Measurements from ENCODE around the gene NUDT22.
A peak's percentile ranks its signal among the peaks of the same experiment; 100 is the strongest.

Gene NUDT22

DNA sequence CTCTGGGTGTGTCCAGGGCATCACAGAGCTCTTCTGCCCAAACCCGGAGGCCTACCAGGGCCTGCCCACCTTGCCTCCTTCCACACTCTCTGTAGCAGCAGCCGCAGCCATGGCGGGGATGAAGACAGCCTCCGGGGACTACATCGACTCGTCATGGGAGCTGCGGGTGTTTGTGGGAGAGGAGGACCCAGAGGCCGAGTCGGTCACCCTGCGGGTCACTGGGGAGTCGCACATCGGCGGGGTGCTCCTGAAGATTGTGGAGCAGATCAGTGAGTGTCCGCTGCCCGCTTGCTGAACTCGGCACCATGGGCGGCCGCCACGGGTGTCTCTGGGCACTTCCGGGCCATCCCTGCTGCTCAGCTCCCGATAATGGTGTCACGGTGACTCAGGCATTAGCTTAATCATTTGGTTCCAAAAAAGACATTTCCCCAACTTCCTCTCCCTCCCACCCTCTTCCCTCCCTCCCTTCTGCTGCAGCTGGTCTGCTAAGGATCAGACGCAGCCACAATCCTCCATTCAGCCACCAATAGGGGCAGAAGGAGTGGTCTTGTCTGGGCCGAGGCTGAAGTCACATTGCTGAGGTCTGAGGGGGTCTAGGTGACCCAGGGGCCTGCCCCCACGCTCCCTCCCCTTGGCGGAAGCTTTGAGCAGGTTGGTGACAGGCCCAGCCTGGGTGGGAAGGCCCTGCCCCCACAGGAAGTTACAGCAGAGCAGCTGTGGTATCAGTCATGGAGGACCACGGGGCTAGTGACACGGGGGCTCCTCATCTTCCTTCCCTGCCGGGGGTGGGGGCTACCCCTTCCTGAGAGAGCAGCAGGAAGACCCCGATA, 18.6 kb upstream of the NUDT22 start:
- DNase-seq: peak; percentile 77 to 82

DNA sequence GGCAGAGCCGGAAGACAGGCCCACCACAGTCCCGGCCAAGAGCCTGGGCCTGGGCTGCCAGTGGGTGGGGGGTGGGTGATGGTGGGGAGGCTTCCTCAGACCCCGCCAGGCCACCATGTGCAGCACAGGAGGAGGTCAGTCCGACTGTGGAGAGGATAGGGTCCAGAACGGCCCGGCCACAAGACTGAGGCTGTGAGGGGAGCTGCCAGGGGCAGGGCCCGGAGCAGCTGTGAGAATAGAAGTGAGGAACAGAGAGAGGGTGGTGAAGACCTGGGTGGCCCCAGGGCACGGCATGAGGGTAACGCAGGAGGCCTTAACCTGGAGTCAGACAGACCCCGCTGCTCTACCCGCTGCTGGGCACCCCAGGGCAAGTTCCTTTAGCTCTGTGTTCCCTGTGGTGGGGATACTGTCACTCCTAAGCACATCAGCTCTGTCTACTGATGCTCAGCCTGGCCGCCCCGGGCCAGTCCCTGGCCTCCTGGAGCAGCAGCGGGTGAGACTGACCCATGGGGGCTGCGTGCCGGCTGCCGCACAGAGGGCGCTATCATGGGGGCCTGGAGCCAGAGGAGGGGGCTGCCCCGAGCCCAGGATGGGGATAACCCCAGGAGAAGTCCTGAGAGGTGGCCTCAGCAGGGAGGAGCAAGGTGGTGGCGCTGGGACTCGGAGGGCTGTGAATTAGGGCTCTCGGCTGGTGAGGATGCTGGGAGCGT, 17.8 kb upstream of the NUDT22 start:
- no peak for DNase-seq

DNA sequence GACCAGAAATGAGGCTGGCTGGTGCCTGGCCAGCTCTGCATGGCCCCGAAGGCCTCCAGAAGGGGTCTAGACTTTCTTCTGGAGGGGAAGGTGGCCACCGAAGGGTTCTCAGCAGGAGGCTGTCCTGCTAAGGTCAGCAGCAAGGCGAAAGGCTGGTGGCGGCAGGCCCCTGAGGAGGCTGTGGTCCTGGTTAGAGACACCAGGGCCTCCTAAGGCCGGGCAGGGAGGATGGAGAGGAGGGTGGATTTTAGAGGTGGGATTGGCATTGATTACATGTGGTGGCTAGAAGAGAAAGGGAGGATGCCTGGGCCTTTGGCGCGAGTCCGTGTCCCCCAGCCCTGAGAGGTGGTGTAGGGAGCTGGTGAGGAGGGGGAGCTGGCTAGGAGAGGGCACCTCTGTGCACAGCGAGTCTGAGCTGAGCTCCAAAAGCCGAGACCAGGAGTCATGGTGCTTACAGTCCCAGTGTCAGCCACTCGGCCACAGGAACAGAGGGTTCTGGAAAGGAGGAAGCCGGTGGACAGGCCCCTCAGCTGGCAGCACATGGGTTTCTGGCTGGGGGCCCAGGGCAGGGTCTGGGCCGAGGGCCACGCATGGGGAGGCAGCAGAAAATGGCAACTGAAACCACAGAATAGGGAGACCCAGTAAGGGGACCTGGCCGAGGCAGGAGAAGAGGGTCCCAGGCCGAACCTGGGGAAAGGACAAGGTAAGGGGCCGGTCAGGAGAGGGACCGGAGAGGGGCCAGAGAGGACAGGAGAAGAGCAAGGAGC, 17.1 kb upstream of the NUDT22 start:
- no peak for DNase-seq

DNA sequence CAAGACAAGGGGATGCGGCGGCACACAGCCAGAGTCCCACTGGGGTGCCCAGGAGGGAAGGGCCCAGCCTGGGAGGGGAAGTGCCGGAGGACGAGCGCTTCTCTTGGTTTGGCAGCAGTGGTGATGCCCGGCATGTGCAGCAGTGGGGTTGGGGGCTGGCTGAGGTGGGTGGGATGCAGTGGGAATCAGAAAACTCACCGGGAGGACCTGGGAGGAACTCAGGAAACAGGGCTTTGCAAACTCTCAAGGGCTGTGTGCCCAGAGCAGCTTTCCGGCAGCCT, 16.6 kb upstream of the NUDT22 start:
- no peak for DNase-seq

DNA sequence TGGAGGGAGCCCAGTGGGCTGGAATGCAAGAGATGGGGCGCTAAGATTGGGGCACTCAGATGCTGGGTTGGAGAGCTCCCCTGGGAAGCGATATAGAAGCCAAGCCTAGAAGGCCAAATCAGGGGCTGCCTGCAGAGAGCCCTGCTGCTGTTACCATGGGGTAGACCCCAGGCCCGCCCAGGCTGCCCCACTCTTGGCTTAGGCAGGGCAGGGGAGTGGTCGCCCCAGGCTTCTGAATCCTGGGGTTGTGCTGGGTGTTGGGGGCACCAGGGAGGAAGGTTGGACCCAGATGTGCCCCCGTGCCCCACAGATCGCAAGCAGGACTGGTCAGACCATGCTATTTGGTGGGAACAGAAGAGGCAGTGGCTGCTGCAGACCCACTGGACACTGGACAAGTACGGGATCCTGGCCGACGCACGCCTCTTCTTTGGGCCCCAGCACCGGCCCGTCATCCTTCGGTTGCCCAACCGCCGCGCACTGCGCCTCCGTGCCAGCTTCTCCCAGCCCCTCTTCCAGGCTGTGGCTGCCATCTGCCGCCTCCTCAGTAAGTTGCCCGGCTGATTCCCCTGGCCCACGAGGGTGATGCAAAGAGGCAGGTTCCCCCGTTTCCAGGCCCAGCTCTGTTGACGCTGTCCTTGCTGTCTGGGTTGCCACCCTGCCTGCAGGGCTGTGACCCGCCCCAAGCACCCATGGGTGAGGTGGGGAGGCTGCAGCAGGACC, 15.6 kb upstream of the NUDT22 start:
- DNase-seq: no peak

- no peak for DNase-seq
Observed at GRCh38 chr11:64211181-64211872, 14.7 kb upstream of the NUDT22 start.

GRCh38 chr11:64216879-64217278, 9.2 kb upstream of the NUDT22 start:
- no peak for DNase-seq

- no peak for DNase-seq
Observed at GRCh38 chr11:64218628-64219353, 7.3 kb upstream of the NUDT22 start.

DNA sequence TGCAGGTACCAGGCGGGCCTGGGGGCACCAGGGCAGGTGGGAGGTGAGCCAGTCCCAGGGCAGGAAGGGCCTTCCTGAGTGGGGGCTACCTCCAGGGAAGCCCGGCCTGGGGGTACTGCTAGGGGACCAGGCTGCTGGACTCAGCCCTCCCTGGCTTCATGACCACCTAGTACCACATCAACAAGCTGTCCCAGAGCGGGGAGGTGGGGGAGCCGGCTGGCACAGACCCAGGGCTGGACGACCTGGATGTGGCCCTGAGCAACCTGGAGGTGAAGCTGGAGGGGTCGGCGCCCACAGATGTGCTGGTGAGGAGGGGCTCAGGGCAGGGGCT, 6.8 kb upstream of the NUDT22 start:
- DNase-seq: no peak

DNA sequence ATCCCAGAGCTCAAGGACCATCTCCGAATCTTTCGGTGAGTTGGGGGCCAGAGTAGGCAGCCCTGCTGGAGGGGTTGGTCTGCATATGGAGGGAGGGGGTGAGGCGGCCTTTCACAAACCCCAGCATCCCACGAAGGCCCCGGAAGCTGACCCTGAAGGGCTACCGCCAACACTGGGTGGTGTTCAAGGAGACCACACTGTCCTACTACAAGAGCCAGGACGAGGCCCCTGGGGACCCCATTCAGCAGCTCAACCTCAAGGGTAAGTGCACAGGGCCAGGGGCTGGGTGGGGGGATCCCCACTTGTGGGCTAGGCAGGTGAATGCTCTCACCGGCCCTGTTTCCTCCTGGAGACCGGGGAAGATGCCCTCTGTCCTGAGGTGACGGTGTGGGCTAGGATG, 6.3 kb upstream of the NUDT22 start:
- no peak for DNase-seq

- DNase-seq: no peak
Observed at GRCh38 chr11:64220271-64220670, 5.8 kb upstream of the NUDT22 start.

- DNase-seq: no peak
Observed at GRCh38 chr11:64220798-64221197, 5.3 kb upstream of the NUDT22 start.

- no peak for DNase-seq
Observed at GRCh38 chr11:64222651-64223000, 3.4 kb upstream of the NUDT22 start.

GRCh38 chr11:64223001-64223651, 2.9 kb upstream of the NUDT22 start:
- DNase-seq: no peak

DNA sequence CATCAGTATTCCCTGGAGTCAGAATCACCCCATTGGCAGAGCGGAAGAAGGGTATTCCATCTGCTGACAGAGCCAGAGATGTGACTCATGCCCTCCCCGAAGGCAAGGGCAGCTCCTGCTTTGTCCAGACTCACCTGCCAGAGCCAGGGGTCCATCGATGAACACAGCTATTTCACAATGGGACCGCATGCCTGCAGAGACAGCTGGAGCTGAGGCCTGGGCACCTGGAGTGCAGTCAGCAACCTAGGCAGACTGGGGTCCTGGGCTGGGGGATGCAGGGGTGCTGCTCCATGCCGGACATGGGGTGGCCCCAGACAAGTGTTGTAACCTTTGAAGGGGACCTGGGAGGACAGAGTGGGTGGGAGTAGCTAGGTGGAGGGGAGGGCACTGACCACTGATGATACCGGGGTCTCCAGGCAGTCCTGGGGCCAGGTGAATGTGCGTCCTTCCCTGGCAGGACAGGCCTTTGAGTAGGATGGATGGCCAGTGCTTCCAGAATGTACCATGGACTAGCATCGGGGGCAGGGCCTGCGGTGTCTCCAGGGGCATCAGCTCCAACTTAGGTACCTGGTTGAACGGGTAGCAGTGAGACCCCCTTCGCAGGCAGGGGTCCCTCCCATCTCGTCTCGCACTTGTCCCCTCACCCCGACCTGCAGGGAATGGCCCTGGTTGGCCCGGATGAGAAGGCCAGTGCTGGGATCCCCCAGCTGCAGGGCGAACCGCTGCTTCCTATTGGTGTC, 1.8 kb upstream of the NUDT22 start:
- no peak for DNase-seq

DNA sequence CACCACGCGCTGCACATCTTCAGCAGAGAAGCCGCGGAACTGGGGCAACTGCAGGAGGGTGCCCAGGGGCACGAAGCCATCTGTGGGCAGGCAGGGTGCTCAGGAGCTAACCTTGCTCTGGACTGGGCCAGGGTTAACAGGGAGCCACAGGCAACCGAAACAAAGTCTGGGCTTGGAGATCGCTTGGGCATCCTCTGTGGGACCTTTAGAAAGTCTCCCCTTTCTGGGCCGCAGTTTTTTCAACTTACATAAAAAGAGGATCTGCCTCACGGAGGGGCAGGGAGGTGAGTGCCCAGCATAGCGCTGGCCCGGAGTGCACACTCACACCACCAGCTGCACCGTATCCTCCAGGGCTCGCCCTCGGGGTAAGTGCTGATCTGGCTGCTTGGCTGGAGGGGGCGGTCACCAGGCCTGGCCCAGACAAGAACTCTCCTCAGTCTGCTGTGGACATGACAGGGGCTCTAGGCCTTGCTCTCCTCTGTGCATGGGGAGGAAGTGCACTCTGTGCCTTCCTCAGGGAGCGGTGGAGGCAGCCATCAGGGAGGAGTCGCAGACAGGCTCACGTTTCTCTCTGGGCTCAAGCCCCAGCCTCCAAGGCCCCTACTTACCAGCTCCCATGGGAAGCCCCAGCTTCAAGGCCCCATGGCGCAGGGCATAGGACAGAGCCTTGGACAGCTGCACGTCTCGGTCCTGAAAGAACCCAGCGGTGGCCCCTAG, 1.0 kb upstream of the NUDT22 start:
- DNase-seq: no peak

DNA sequence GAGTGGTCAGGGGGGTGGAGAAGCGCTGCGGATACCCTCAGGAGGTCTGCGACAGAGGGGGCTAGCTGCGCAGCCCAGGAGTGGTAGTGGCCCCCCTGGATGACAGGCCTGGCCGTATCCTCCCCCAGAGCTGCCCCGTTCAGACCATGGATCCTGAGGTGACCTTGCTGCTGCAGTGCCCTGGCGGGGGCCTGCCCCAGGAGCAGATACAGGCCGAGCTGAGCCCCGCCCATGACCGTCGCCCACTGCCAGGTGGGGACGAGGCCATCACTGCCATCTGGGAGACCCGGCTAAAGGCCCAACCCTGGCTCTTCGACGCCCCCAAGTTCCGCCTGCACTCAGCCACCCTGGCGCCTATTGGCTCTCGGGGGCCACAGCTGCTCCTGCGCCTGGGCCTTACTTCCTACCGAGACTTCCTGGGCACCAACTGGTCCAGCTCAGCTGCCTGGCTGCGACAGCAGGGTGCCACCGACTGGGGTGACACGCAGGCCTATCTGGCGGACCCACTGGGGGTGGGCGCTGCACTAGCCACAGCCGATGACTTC, 505 bp downstream of the NUDT22 start:
- DNase-seq: peak; percentile 69 to 70

DNA sequence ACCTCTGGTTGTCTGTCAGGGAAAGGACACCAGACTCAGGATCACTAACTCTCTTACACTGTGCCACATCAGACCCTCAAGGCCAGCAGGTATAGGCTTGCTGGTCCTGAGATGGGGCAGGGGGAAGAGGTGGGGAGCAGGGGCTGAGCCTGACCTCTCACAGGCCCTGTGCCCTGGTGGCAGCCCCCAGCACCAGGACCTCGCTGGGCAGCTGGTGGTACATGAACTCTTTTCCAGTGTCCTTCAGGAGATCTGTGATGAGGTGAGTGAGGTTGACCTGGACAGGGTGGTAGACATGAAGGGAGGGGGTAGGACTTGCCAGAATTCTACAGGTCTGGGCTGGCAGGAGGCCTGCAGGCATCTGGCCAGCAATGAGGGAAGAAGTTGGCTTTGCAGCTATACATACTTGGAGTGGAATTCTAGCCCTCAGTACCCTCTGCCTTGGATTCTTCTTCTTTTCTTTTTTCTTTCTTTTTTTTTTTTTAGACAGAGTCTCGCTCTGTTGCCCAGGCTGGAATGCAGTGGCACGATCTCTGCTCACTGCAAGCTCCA, 1.4 kb downstream of the NUDT22 start:
- no peak for DNase-seq

DNA sequence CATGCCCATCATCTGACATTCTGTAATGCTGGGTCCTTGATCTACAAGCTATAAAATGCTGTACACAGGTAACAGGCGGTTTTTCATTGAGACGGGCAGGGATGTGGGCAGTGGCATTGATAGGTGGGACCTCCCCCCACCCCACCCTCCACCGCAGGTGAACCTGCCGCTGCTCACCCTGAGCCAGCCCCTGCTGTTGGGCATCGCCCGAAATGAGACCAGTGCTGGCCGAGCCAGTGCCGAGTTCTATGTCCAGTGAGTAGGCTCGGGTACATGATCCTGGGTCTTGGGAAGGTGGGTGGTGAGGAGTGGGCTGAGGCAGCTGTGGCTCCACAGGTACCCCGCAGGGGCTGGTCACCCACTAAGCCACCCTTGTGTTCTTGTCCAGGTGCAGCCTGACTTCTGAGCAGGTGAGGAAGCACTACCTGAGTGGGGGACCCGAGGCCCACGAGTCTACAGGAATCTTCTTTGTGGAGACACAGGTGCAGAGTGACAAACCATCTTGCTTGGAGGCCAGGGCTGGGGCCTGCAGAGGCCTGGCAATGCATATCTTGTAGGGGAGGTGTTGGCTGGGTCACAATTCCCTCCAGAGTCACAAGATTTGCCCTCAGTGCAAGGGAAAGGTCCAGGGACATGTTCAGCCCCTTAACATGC, 3.1 kb downstream of the NUDT22 start:
- no peak for DNase-seq

Data from CD4-positive, alpha-beta T cell treated with Interleukin-1 beta for 1 hour (primary cell).